ENCODE measurements around the gene TJAP1. TPM values are rescaled to one million over a fixed set of nuclear protein-coding genes. Genes with fewer than 3 reads are reported as not detected.
A peak's percentile ranks its signal among the peaks of the same experiment; 100 is the strongest.

TJAP1 gene
- total RNA-seq, 1 donor from 2014 or later, result 24.1 TPM

DNA sequence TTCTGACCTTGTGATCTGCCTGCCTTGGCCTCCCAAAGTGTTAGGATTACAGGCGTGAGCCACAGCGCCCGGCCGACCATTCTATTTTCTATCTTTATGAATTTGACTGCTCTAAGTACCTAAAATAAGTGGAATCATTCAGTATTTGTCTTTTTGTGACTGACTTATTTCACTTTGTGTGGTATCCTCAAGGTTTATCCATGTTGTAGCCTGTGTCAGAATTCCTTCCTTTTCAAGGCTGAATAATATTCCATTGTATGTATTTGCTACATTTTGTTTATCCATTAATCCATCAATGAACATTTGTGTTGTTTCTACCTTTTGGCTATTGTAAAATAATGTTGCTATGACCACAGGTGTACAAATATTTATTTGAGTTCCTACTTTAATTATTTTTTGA lies 4.9 kb upstream of the TJAP1 start:
- TF ChIP-seq, protein P1, sequence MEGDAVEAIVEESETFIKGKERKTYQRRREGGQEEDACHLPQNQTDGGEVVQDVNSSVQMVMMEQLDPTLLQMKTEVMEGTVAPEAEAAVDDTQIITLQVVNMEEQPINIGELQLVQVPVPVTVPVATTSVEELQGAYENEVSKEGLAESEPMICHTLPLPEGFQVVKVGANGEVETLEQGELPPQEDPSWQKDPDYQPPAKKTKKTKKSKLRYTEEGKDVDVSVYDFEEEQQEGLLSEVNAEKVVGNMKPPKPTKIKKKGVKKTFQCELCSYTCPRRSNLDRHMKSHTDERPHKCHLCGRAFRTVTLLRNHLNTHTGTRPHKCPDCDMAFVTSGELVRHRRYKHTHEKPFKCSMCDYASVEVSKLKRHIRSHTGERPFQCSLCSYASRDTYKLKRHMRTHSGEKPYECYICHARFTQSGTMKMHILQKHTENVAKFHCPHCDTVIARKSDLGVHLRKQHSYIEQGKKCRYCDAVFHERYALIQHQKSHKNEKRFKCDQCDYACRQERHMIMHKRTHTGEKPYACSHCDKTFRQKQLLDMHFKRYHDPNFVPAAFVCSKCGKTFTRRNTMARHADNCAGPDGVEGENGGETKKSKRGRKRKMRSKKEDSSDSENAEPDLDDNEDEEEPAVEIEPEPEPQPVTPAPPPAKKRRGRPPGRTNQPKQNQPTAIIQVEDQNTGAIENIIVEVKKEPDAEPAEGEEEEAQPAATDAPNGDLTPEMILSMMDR (IDR thresholded peaks at IDR 0.05; ENCODE audit: borderline replicate concordance), result no peak
- no peak overlapping the region for H3K27ac ChIP-seq (replicated peaks)
- DNase-seq, result no peak
- H3K27me3 ChIP-seq (ENCODE audit: low read depth), result peaks cover 5% of the 10 kb centered on the region
- no peak overlapping the region for H3K4me3 ChIP-seq
- H3K36me3 ChIP-seq, result no peaks in the 10 kb centered on the region
- intact Hi-C loops (cut with micrococcal nuclease), result no loop called here
- H3K4me1 ChIP-seq, result peaks cover 36% of the 10 kb centered on the region
- no peaks in the 10 kb centered on the region for H3K9me3 ChIP-seq (replicated peaks)

DNA sequence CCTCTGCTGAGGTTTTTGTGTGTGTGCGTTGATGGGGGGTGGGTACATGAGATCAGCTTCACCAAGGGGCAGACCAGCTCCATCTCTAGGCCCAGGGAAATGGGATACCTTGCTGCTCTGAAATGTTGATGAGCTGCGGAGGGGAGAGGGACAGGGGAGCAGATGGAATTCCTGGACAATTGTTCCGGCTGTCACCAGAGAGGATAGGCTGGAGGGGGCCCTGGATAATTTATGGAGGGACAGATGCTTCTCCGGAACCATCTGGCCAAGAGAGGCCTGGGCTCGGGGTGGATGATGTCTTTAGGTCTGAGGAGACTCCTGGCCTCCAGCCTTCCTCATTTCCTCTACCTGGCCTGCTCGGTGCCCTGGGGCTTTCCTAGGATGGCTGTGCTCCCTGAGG lies 1.9 kb upstream of the TJAP1 start:
- intact Hi-C loops (cut with micrococcal nuclease), result no loop called here
- H3K4me1 ChIP-seq, result peaks cover 42% of the 10 kb centered on the region
- no peak for DNase-seq

DNA sequence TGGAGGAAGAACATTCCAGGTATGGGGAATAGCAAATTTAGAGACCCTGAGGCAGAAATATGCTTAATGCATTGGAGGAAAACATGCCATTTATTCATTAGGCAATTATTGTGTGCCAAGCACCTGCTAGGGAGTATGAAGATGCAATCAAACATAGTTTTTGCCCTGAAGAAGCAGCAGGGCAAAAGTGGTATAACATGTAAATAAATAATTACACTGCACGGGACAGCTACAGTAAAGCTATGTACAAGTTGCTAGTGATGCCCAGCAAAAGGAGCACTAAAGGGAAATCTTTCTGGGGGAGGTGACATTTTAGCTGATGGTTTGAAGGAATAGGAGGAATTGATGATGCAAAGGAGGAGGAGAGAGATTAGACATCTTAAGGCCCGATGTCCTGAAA lies 624 bp upstream of the TJAP1 start:
- peak overlapping the region; percentile 83 for H3K27ac ChIP-seq (replicated peaks)
- peaks cover 53% of the 10 kb centered on the region for H3K4me1 ChIP-seq
- peaks cover 2% of the 10 kb centered on the region for H3K36me3 ChIP-seq
- TF ChIP-seq, protein P1 (IDR thresholded peaks at IDR 0.05; ENCODE audit: borderline replicate concordance), result no peak
- peak overlapping the region; percentile 77 for H3K4me3 ChIP-seq
- H3K9me3 ChIP-seq (replicated peaks), result no peaks in the 10 kb centered on the region
- no peaks in the 10 kb centered on the region for H3K27me3 ChIP-seq (ENCODE audit: low read depth)
- intact Hi-C loops (cut with micrococcal nuclease), result no loop called here
- DNase-seq, result no peak

More for the DNA sequence above, 1.9 kb upstream of the TJAP1 start:
- no peaks in the 10 kb centered on the region for H3K9me3 ChIP-seq (replicated peaks)
- no peak overlapping the region for H3K27ac ChIP-seq (replicated peaks)
- TF ChIP-seq, protein P1 (IDR thresholded peaks at IDR 0.05; ENCODE audit: borderline replicate concordance), result no peak
- no peaks in the 10 kb centered on the region for H3K27me3 ChIP-seq (ENCODE audit: low read depth)
- H3K4me3 ChIP-seq, result no peak overlapping the region
- peaks cover 2% of the 10 kb centered on the region for H3K36me3 ChIP-seq

DNA sequence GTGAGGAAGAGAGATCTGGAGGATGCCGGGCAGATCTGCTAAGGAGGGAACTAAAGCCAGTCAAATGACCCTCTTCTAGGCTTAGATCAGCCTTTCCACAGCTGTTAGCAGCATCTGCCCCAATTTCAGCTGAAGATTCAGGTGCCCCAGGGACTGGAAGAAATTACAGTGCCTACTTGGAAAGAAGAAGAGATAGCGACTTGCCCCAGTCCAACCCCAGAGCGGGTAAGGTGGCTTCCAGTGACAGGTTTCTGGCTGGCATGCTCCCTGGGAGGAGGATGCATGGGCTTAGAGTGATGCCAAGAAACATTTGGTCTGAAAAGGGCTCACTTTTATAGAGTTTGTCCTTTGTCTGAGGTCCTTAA lies 620 bp downstream of the TJAP1 start:
- H3K4me1 ChIP-seq, result peaks cover 61% of the 10 kb centered on the region
- peak overlapping the region; percentile 83 for H3K27ac ChIP-seq (replicated peaks)
- intact Hi-C loops (cut with micrococcal nuclease), result no loop called here
- TF ChIP-seq, protein P1 (IDR thresholded peaks at IDR 0.05; ENCODE audit: borderline replicate concordance), result no peak
- H3K27me3 ChIP-seq (ENCODE audit: low read depth), result no peaks in the 10 kb centered on the region
- H3K36me3 ChIP-seq, result peaks cover 2% of the 10 kb centered on the region
- H3K4me3 ChIP-seq, result peak overlapping the region; percentile 77
- H3K9me3 ChIP-seq (replicated peaks), result no peaks in the 10 kb centered on the region
- no peak for DNase-seq

DNA sequence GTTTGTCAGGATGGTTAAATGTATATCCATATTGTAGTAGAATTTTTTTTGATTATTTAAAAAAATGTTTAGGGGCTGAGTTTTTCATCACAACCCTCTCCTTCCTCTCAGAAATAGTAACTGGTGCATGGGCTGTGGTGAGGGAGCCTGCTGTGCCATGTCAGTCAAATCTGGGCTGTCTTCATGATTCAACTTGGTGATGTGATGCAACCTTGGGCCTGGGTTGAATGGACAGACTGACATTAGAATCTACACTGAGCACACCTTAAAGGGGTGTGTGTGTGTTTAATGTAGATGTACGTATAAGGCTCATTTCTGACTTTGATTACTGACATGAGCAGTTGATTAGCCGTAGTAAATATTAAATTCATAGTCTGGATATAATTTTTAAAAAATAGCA lies 3.7 kb downstream of the TJAP1 start:
- no peaks in the 10 kb centered on the region for H3K9me3 ChIP-seq (replicated peaks)
- intact Hi-C loops (cut with micrococcal nuclease), result no loop called here
- H3K27ac ChIP-seq (replicated peaks), result no peak overlapping the region
- H3K27me3 ChIP-seq (ENCODE audit: low read depth), result no peaks in the 10 kb centered on the region
- TF ChIP-seq, protein P1 (IDR thresholded peaks at IDR 0.05; ENCODE audit: borderline replicate concordance), result no peak
- peaks cover 2% of the 10 kb centered on the region for H3K36me3 ChIP-seq
- DNase-seq, result no peak
- no peak overlapping the region for H3K4me3 ChIP-seq
- peaks cover 67% of the 10 kb centered on the region for H3K4me1 ChIP-seq

Measured in left ventricle myocardium inferior (tissue), 1 donor.